ENCODE data around the gene LUZP2. TPM values are rescaled to one million over a fixed set of nuclear protein-coding genes. Genes with fewer than 3 reads are reported as not detected.

Gene LUZP2
- total and polyA plus RNA-seq, 2 of the 8 experiments (the other 6 are each of a cell fraction or from before 2014, with no cell fraction given): 0.79 to 1.5 TPM

GRCh38 chr11:24636291-24636629 is 139.4 kb downstream of the LUZP2 start (continued):
- TF ChIP-seq ATF3 (IDR thresholded peaks at IDR 0.05; ENCODE audit: insufficient read depth, low read depth, low read length): no peak
- TF ChIP-seq KDM4A (IDR thresholded peaks at IDR 0.05; ENCODE audit: low read depth, low read length, severe bottlenecking): no peak
- no peak for TF ChIP-seq SP4 (IDR thresholded peaks at IDR 0.05; ENCODE audit: low read length)
- TF ChIP-seq TAF7 (optimal IDR thresholded peaks at IDR 0.05; ENCODE audit: borderline replicate concordance, low read depth, low read length): no peak
- no peak for TF ChIP-seq CHD7 (IDR thresholded peaks at IDR 0.05; ENCODE audit: insufficient replicate concordance, low read length)
- no peak for TF ChIP-seq CBX5 (IDR thresholded peaks at IDR 0.05; ENCODE audit: low read depth, low read length)

All from H1 (cell line).